HG03521 (cell line): Measurements from ENCODE around the gene FOXP2.
"Not testable (repeated sequence)": the region's sequence is repeated elsewhere in the genome, so short reads cannot be mapped to it uniquely, and the experiment has no call there.

Source experiments
- ATAC-seq: cut with Tn5 transposase; IDR thresholded peaks from one replicate; pipeline ENCODE4 v1.9.1; 2021; ENCODE audit warnings: mild to moderate bottlenecking, moderate library complexity; ENCODE audit not compliant: unreplicated experiment

The FOXP2 gene

DNA sequence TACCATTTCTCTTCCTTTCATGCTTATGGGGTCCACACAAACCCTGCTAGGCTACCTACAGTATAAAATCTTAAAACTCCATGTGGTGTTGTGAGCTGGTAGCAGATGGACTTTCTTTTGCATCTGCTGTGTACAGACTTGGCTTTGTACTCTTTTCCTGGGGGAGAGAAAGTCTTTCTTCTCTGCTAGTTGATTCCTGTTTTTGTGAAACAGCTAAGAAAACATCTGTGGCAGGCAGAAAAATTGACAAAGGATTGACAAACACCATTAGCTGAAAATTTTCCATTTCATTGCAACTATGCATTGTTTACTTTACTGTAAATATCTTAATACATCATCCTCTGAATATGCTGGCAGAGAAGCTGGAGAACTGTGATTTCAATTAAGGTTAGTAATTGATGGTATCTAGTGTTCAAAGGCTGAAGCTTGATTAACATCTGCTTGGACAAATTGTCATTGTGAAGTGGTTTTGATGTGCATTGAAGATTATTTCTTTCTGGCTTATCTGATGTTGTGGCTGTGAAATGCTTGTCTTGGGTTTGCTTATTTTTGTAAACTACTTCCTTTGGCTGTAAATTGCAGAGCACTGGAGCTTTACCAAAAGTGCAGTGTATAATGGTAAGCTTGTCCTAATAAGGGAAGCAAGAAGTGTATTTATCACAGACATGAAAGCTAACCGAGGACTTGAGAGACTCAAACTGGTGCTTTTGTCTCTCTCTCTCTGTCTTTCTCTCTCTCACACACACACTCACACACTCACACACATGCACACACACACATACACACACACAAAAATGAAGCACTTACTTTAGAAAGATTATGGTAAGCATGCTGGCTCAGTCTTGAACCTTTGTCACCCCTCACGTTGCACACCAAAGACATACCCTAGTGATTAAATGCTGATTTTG, at the start of gene FOXP2:
FOXP2 (plus strand) TSS at position 660 of the 908 bp plus-strand sequence. CDS start 11,697 bp downstream, outside the sequence.
- no peak for ATAC-seq

- ATAC-seq: no peak
These were observed 48.8 kb upstream of the FOXP2 start for GRCh38 chr7:114365791-114366190.

GRCh38 chr7:114368492-114368891, 46.1 kb upstream of the FOXP2 start:
- ATAC-seq: no peak

GRCh38 chr7:114369294-114369693, 45.3 kb upstream of the FOXP2 start:
- no peak for ATAC-seq

DNA sequence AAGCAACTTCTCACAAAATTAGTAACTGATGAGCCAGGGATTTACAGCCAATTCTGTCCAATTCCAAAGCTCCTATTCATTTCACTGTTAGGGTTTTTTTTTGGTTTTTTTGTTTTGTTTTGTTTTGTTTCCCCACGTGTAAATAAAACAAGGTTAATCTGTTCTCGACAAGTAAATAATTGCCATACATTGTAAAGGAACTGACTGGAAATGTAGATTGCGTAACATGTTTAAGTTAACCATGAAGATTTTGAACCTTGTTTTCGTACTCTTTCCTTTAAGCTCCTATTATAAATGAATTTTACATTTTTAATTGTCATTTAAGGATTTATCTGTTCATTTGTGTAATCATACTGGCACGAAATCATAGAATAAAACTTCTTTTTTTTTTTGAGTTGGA, 42.0 kb upstream of the FOXP2 start:
- ATAC-seq: no peak

DNA sequence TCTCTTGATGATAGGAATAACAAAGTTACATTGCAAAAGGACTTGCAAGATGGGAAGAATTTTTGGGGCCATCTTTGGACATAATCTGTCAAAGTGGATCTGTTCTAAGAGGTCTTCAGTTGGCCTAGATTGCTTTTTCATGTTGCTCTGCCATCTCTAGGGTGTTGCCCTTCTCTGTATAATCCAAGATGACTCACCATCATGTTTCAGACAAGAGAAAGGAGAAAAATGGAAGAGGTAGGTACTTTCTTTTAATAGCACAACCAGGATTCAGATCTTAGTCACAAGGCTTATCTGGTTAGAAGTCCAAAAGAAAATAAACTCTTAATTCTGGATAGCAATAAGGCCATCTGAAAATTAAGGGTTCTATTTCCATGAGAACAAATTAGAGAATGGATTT, 38.7 kb upstream of the FOXP2 start:
- no peak for ATAC-seq

DNA sequence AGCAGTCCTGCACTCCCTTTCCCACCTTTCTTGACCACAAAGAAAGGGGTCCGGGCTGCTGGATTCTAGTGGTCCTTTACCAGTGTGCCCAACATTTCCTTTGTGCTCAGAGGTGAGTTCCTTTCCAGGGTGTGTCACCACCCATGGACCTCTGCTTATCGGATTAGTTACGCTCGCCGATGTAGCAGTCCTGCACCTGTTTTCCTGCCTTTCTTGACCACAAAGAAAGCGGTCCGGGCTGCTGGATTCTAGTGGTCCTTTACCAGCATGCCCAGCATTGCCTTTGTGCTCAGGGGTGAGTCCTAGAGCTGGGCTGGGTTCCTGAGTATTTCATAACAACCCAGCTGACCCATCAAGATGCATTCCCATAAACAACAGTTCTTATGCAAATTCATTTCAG, 30.7 kb upstream of the FOXP2 start:
- ATAC-seq: not testable (repeated sequence)

DNA sequence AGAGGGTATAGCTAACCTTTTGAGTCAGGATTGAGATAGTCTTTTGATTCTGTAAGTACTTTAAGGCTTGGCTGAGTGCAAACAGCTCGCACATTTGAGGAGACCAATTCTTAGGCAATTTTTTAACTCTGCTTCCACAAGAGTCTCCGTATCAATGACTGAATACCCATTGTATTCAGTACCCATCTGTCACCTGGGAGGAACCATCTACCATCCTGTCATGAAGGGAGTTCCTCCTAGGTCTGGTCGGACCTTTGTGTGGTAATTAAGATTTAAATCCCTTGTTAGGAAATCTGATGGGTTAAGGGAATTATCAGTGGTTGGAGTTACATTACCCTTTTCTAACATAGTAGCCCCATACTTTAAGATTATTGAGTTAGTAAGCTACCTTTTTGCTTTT, 30.3 kb upstream of the FOXP2 start:
- not testable (repeated sequence) for ATAC-seq

- no peak for ATAC-seq
These were observed 26.6 kb upstream of the FOXP2 start for GRCh38 chr7:114388021-114388420.

- ATAC-seq: no peak
These were observed 21.9 kb upstream of the FOXP2 start for GRCh38 chr7:114392686-114393085.

DNA sequence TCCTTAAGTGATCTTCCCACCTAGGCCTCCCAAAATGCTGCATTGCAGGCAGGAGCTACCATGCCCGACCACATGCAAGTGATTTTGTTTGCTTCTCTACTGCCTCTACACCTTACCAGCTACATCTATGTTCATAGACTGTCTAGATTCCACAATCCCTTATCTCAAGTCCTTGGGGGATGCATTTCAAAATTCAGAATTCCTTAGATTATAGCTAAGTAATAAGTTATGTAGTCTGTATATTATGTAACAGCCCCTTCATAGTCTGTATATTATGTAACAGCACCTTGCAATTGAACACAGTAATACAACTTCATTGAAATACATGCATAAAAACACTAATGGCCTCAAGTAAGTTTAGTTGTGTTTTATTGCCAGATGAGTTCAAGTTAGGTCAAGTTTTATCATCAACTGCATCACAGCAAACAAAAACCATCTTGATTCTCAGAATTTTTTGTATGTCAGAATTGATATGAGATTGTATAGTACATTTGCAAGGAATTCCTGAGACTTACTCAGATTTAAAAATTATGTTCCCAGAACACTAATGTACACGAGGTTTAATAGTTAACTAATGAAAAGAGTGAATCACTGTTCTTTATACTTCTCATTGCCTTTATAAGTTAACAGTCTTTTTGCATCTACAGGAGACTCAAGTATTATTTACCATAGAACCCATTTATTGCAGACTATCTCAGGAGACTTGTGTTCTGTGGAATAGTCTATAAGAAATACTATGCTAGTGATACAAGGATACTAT, 11.6 kb upstream of the FOXP2 start:
- ATAC-seq: no peak

GRCh38 chr7:114405427-114405826, 9.2 kb upstream of the FOXP2 start:
- peak; percentile 87 for ATAC-seq

DNA sequence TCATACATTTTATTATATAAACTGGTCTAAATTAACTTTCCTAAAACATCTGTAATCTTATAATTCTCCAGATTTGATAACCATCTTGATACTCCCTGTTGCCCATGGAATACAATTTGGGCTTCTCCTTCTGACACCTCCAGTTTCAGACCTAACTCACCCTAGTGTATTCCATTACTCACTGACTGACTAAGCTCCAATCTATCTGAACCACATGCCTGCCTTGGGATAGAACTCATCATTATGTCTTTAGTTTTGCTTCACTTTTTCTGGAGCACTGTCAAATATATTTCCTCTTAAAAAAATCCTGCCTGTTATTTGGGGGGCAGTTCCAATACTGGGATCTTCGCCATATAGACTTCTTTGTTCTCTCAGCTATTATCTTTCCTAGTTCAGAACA, 4.9 kb upstream of the FOXP2 start:
- ATAC-seq: no peak

GRCh38 chr7:114412548-114412947, 2.1 kb upstream of the FOXP2 start:
- ATAC-seq: no peak

GRCh38 chr7:114413761-114414155, 857 bp upstream of the FOXP2 start:
- no peak for ATAC-seq

- ATAC-seq: no peak
These were observed 712 bp downstream of the FOXP2 start for GRCh38 chr7:114415064-114415989.

GRCh38 chr7:114416129-114416990, 1.7 kb downstream of the FOXP2 start:
- no peak for ATAC-seq

- ATAC-seq: no peak
These were observed 2.7 kb downstream of the FOXP2 start for GRCh38 chr7:114417290-114417689.

DNA sequence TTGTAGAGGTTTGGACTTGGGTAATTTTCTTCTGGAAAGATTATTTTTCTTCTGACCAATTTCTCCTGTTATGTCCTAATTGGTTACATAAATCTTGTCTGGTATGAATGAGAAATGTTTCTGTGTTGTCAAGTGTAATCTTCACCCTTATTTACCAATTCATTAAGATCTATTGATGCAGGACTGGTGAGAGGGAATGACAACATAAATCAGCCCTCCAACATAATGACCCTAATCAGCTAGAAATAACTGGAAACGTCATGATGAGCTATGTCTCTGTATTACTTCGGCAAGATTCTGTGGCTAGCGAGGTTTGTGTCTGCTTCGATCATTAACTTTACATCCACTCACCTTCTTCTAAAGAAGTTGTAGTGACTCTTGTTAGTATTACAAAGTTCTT, 3.5 kb downstream of the FOXP2 start:
- ATAC-seq: no peak
